H1 (cell line): ENCODE results near the gene GPC3. TPM values are rescaled to one million over a fixed set of nuclear protein-coding genes. Genes with fewer than 3 reads are reported as not detected.

Source experiments
- CBX5 ChIP-seq: fragments of 300-800, 300-1000 bp; sonication (generic); IDR thresholded peaks from 2 replicates; pipeline ENCODE4 v1.7.1; 2016; ENCODE audit warnings: antibody characterized with exemption, low read length, low read depth
- CTCF ChIP-seq, 3 experiments: IDR thresholded peaks; 1 replicate in 2 of 3; 2 replicates in 1 of 3; pipeline versions ENCODE4 v1.5.1 to v1.6.1; 2011; ENCODE audit warnings: low read length in 3 of 3, mild to moderate bottlenecking in 3 of 3, inconsistent platforms in 2 of 3, low read depth in 1 of 3, moderate library complexity in 1 of 3; ENCODE audit not compliant: insufficient read depth in 1 of 3; ENCODE audit errors: control extremely low read depth in 1 of 3
- MAX ChIP-seq: IDR thresholded peaks from 2 replicates; pipeline ENCODE4 v1.6.1; 2012; ENCODE audit warnings: inconsistent platforms
- NRF1 ChIP-seq: IDR thresholded peaks from 2 replicates; pipeline ENCODE4 v1.6.1; 2011; ENCODE audit warnings: mild to moderate bottlenecking, low read depth, low read length, improper control_type of control experiment
- POU5F1 ChIP-seq: IDR thresholded peaks from 2 replicates; pipeline ENCODE4 v1.6.1; 2011; ENCODE audit warnings: low read depth, mild to moderate bottlenecking, low read length, moderate library complexity
- RXRA ChIP-seq: IDR thresholded peaks from 2 replicates; pipeline ENCODE4 v1.6.1; 2011; ENCODE audit warnings: low read depth, mild to moderate bottlenecking, low read length, moderate library complexity; ENCODE audit not compliant: insufficient read depth
- SIRT6 ChIP-seq: IDR thresholded peaks from one replicate; pipeline ENCODE4 v1.7.1; 2012; ENCODE audit warnings: low read length, inconsistent platforms
- SRF ChIP-seq: IDR thresholded peaks from 2 replicates; pipeline ENCODE4 v1.6.1; 2011; ENCODE audit warnings: mild to moderate bottlenecking, low read depth, low read length, moderate library complexity
- SUZ12 ChIP-seq: fragments of 200-600 bp; sonication (generic); IDR thresholded peaks from 2 replicates; pipeline ENCODE4 v1.6.1; 2012; ENCODE audit warnings: mild to moderate bottlenecking, inconsistent platforms, low read length, moderate library complexity, mixed read lengths
- TAF1 ChIP-seq: IDR thresholded peaks from 2 replicates; pipeline ENCODE4 v1.6.1; 2011; ENCODE audit warnings: mild to moderate bottlenecking, low read depth, low read length
- YY1 ChIP-seq: IDR thresholded peaks from 2 replicates; pipeline ENCODE4 v1.6.1; 2011; ENCODE audit warnings: low read depth, mild to moderate bottlenecking, low read length
- polyA plus RNA-seq, 7 experiments: library from polyadenylated mRNA; depleted of rRNA in 3 of 7; stranded (reverse) in 5 of 7; unstranded in 2 of 7; fragments of >200 nt in 5 of 7; fragments of 200-250 nt in 2 of 7; gene quantifications; 1 replicate in 5 of 7; 2 replicates in 1 of 7; 4 replicates in 1 of 7; pipeline versions ENCODE4 v1.2.1 to v1.2.3, GENCODE V29; 2011 to 2013; ENCODE audit warnings: missing spikeins in 2 of 7, mixed read lengths in 2 of 7
- total RNA-seq: library from RNA; stranded (reverse); fragmentation: NEBNext Ultra II Directional; extraction: Animal tissue kit (Norgen Biotek cat#: 25700); gene quantifications from 2 replicates; pipeline ENCODE4 v1.2.1, GENCODE V29; 2021

The GPC3 gene
- total and polyA plus RNA-seq, 2 of the 8 experiments (the other 6 are each of a cell fraction or from before 2014, with no cell fraction given): 64.8 to 71.9 TPM

GRCh38 chrX:133973704-133974103 is 11.7 kb downstream of the GPC3 start (continued):
- TF ChIP-seq CTCF (IDR thresholded peaks at IDR 0.05; ENCODE audit: control extremely low read depth in 1 of 3, insufficient read depth in 1 of 3, low read depth in 1 of 3, low read length in 3 of 3): no peak
- TF ChIP-seq POU5F1: no peak
- TF ChIP-seq MAX: no peak
- TF ChIP-seq SIRT6: no peak
- no peak for TF ChIP-seq TAF1
- TF ChIP-seq SRF: no peak
- TF ChIP-seq RXRA: no peak
- no peak for TF ChIP-seq CBX5
- no peak for TF ChIP-seq NRF1
- no peak for TF ChIP-seq SUZ12
- no peak for TF ChIP-seq YY1
